GM19463 (cell line): ENCODE results near the gene ADCY2.

Source experiments
- ATAC-seq: cut with Tn5 transposase; IDR thresholded peaks from one replicate; pipeline ENCODE4 v1.9.1; 2021; ENCODE audit warnings: mild to moderate bottlenecking, moderate library complexity; ENCODE audit not compliant: unreplicated experiment

Gene ADCY2

DNA sequence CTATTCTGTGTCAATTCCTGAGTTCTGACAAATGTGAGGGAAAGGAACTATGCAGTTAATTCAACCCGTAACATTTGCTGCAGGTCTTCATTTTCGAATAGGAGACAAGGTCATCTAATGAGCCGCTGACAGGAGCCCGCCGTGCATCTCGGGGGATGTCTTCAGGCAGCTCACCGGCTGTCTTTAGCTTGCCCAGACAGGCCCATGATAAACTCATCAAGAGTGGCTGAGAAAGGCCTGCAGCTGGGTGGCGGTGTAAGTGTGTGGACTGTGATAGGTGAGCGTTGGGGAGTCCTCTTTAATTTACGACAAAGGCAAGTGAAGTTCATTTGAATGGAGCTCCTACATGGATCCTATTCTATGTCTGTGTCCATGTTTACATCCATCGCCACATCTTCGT lies 190.5 kb downstream of the ADCY2 start:
- no peak for ATAC-seq

- ATAC-seq: no peak
These were observed 193.9 kb downstream of the ADCY2 start for GRCh38 chr5:7589800-7590199.

DNA sequence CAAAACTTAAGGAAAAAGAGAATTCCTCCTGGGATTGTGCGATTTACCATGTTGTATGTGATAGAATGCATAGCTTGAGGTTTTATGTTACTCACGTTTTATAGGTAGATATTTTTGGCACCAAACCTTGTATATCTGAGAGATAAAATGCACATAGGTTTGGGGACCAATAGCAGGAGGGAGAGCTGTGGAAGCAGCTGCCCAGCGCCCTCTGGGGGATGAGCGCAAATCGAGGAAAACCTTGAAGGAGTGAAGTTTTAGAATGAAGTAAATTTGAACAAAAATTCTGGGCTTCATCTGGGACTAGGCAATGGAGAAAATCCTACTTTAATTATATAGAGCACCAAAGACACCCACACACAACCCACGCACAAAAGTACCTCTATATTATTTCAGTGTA lies 197.0 kb downstream of the ADCY2 start:
- ATAC-seq: no peak

DNA sequence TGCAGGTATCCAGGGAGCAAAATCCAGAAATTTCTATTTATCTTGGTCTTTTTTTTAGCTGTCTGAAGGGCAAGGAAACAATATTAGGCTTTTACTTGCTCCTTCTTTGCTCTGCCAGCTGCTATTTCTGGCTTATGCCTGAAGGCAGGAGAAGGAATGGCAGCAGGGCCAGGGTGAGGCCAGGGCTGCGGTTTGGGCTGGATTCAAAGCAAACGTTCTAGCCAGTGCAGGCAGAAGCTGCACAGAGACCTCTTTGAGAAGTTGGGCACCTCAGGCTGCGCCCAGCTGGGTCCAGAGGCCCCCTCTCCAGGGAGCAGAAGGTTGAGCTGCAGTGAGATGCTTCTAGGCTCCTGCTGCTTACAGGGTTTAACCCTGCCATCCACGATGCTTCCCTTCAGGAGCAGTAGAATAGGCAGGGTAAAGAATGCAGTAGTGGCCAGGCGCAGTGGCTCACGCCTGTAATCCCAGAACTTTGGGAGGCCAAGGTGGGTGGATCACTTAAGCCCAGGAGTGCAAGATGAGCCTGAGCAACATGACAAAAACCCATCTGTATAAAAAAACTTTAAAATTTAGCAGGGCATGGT lies 201.2 kb downstream of the ADCY2 start:
- ATAC-seq: no peak

DNA sequence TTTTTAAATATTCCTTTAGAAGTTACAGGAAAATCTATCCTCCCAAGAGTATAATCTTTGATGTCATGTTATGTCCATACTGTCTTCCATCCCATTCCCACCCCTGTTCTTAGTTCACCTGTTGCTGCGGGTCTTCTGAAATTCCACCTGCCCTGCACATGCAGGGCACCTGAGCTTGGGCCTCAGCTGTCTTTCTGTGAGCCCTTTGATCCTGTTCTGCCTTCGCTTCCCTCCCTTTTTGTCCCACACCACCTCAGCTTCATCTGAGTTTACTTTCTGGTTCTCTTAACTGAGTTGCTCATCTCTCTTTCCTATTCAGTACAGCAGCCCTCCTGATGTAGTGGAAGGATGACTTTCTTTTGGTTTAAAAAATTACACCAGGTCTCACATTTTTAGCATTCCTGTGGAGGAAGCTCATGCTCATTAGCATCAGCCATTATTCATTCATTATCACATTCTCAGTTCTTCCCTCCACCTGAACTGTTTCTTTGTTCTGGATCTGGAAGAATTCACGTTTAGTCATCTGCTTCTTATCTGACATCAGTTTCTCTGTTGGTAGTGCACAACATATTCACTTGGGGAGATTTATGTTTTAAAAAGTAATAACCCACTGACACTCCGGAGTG lies 211.0 kb downstream of the ADCY2 start:
- ATAC-seq: no peak

GRCh38 chr5:7608772-7609171 lies 212.8 kb downstream of the ADCY2 start:
- no peak for ATAC-seq

DNA sequence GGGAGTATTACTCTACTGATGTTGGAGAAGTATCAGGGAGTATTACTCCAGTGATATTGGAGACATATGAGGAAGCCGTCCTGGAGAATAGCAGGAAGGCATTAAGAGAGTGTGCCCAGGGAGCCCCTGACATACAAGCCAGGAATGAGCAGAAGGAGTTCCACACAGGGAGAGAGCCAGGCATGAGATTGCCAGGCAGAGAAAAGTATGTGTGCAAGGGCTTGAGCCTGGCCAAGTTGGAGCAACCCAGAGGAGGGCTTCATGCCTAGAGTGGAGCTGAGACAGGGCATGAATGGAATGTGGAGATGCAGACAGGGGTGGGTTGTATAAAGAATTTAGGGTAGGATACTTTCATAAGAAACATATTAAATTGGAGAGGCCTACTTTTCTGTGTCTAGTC lies 213.8 kb downstream of the ADCY2 start:
- ATAC-seq: no peak

GRCh38 chr5:7610531-7611177 lies 214.7 kb downstream of the ADCY2 start:
- ATAC-seq: no peak

- no peak for ATAC-seq
These were observed 215.6 kb downstream of the ADCY2 start for GRCh38 chr5:7611518-7611917.

DNA sequence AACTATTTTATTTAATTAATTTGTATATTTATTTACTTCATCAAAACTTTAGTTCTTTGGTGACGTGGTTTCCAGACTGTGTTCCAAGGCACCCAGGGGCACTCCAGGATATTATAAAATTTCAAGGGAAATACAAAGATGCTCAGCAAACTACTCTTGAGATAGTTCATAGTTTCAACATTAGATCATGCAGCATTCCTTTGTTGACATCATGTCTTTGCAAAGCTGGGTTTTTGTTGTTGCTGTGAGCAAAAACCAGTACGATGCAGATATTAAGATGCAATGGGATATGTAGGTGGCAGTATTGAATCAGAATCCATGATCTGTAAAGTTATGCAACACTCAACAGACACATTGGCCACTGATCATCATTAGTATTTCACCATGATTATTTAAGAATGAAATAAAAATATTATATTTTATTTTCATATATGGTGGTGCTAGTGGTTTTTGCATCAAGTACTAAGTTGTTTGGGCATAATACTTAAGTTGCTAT lies 219.7 kb downstream of the ADCY2 start:
- ATAC-seq: no peak

DNA sequence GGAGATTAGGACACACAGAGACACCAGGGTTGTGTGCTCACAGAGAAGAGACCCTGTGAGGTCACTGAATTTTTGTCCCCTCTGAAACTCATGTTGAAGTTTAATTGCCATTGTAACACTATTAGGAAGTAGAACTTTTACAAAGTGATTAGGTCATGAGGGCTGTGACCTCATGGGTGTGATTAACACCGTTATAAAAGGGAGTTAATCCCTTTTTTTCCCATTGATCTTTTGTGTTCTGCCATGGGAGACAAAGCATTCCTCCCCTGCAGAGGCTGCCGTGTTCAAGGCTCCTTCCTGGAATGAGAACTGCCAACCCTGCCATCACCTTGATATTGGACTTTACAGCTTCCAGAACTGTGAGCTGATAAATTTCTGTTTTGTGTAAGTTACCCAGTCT lies 221.0 kb downstream of the ADCY2 start:
- no peak for ATAC-seq

DNA sequence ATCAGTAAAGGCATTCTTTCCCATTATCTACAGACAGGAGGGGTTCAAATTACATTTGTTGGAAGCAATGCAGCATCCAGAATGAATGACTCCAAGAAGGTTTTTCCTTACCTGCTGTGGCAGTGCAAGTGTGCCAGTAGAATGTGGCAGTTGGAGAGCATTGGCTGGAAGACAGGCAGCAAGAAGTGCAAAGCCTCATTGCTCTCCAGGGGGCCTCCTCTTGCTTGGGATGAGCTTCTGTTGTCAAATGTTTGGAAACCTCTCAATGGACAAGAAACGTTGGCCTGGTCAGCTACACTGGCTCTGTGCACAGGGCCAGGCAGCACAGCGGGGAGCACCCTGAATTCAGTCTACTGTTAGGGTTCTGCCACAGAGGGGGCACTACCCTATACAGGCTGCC lies 226.6 kb downstream of the ADCY2 start:
- ATAC-seq: no peak

- ATAC-seq: no peak
These were observed 229.8 kb downstream of the ADCY2 start for GRCh38 chr5:7625740-7626139.

GRCh38 chr5:7628248-7628647 lies 232.3 kb downstream of the ADCY2 start:
- ATAC-seq: no peak

- ATAC-seq: no peak
These were observed 232.9 kb downstream of the ADCY2 start for GRCh38 chr5:7628820-7629219.

DNA sequence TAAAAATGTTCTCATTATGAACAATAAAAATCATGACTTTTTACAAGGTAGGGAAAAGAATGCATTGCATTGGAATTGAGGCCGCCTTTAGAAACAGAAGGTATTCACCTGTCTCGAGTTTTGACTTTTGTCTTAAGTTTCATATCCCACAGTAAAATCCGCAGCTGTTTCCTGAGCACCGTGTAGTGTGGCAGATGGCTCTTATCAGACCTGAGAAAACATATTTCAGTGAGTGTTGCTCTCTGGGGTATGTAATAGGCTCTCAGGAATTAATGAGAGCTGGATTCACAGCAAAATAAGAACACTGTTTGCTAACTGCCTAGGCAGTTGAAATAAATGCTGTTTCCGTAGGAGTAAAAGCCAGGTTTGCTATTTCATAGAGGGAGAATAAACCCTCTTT lies 233.6 kb downstream of the ADCY2 start:
- no peak for ATAC-seq

- ATAC-seq: no peak
These were observed 238.9 kb downstream of the ADCY2 start for GRCh38 chr5:7634837-7635236.

GRCh38 chr5:7638456-7638855 lies 242.5 kb downstream of the ADCY2 start:
- no peak for ATAC-seq

DNA sequence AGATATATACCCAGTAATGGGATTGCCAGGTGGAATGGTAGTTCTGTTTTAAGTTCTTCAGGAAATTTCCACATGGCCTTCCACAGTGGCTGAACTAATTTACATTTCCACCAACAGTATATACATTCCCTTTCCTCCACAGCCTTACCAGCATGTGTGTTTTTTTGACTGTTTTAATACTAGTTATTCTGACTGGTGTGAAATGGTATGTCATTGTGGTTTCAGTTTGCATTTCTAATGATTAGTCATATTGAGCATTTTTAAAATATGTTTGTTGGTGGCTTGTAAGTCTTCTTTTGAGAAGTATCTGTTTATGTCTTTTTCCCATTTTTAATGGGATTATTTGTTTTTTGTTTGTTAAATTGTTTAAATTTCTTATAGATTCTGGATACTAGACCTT lies 246.1 kb downstream of the ADCY2 start:
- ATAC-seq: no peak

GRCh38 chr5:7644723-7645122 lies 248.8 kb downstream of the ADCY2 start:
- no peak for ATAC-seq

GRCh38 chr5:7650755-7651154 lies 254.8 kb downstream of the ADCY2 start:
- ATAC-seq: no peak

DNA sequence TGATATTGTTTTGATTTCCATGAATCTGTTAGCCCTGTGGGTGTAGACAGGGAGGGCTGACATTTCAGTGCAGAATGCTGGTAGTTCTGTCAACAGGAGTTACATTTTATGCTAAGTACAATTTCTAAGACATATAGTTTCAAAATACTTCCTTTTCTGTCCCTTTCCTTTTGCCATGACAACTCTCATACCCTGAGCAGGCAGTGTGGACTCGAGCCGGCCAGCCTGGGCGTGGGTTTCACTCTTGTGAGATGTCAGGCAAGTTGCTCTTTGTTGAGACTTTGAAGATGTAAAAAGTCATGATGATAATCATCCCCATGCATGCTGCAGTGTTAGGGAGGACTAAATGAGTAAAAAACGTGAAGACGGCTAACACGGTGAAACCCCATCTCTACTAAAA lies 257.1 kb downstream of the ADCY2 start:
- ATAC-seq: no peak
